ENCODE results near the gene TMEM242.

DNA sequence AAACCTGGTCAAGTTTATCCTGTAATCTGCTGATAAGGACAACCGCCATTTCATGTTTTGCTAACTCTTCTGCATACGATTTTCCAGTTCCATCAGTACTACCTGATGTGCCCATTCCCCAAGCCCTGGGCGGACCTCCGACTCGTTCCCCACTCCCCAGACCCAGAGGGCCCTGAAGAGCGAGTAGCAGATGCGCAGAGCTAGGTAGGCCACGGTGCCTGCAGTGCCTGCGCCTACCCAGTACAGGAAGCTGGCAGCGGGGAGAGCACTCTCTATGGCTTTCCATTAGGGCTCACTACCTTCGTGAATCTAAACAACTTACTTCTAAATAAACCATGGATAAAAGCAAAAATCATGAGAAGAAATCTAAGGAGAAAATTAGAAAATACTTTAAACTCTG lies 43.3 kb upstream of the TMEM242 start:
- TF ChIP-seq EZH2phosphoT487 (IDR thresholded peaks at IDR 0.05; ENCODE audit: insufficient read depth, low read depth): no peak
- no peak for TF ChIP-seq EZH2 (IDR thresholded peaks at IDR 0.05; ENCODE audit: insufficient read depth, poor library complexity, severe bottlenecking)
